ENCODE results near the gene MLXIP.
A peak's percentile ranks its signal among the peaks of the same experiment; 100 is the strongest.

The MLXIP gene

DNA sequence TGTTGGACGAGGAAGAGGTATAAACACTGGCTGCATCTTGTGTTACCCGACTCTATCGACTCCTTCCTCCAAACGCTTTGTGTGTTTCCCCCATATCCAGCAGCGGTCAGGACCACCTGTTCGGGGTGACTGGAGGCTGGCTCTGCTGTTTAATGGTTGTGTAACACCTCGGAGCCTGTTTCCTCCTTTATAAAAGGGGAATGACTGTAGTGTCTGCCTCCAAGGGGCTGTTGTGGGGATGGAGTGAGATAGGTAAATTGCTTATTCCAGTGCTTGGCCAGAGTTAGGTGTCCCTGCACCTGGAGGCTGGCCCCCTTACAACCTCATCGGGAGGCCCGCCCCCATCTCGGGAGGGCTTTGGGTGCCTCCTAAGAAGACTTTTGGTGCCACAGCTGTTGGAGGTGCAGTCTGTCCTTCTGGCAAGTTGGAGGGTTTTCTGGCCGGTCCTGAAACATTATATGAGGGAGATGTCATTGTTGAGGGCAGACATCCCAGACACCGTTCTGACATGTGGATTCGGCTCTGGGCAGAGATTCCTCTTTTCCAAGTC, 1.1 kb downstream of the MLXIP start:
- DNase-seq = no peak

DNA sequence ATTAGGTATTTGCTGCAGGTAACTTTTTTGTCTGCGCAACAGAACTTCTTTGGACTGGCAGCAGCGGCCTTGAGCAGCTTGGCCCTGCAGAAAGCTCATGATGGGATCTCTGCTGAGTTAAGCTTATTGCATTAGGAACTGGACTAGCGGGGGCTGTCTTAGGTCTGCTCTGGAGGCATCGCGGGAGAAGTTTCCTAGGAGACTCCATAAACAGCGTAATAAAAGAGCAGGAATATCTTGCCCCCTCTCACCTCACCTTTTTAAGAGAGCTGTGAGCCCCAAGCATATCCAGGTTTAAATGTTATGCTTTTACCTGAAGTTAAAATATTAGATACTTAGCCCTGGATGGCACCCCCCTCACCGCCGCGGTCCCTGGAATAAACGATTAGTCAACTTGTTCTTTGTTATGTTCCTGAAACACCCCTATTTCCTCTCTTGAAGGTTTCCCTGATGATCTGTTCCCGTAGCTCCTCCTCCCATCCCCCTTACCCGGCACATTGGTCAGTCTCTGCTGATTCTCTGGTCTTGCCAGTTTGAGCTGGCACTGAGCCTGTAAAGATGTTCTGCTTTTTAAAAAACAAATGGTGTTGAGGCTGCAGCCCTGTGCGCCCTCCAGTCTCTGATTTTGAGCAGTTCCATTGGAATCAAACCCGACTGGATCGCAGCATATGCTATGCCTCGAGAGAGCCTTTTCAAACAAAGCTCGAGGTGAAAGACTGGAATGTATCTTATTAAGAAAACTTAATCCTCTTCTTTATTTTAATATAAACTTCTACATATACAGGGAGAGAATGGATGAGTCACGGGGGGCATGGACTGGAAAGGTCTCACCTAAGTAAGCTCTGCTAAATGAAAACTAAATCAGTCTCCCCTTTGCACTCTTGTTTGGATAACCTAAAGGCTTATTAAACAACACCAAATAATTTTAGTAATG, 1.9 kb downstream of the MLXIP start:
- DNase-seq = peak; percentile 39

DNA sequence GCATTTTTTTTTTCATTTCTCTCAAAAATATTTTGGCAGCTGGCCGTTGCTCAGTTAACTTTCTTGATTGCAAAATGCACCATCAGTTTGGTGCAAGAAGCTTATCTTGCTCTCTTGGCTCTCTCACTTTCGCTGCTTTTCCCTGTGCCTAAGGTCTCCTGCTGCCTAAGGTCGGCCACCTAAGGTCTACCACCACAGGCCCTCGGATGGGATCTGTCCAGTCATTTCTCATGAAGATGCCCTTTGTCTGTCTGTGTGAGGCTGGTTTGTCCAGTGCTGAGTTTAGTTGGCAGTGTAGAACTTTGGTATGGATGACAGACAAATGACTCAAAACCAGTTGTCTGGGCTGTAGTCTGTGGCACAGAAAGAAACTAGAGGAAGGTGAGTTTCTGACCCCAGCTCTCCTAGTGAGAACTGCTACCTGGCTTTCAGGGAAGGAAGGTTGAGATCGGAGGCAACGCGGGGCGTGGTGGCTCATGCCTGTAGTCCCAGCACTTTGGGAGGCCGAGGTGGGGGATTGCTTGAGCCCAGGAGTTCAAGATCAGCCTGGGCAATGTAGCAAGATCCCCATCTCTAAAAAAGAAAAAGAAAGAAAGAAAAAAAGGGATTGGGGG, 2.6 kb downstream of the MLXIP start:
- no peak for DNase-seq

DNA sequence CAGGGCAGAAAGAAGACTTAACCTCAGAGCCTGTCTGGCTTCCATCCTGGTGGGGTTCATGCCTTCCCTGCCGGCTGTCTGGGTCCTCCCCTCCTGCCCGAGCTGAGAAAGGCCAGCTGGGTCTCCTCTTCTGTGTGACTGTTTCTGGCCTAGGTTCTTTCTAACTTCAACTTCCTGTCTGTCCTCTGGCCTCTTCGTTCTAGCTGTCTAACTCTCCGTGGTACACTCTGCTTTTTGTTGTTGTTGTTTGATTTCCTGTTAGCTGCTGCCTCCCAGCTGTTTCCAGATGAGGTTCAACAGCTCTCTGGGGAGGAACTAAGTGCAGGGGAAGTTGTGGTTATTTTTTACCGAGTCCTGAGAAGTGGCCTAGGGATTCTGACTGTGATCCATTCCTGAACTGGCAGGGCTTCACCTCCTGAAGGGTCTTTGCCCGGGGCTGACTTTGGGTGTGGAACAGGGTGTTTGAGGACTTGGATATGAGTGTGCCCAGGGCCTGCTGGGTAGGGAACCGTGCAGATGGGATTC, 3.2 kb downstream of the MLXIP start:
- DNase-seq = no peak

DNA sequence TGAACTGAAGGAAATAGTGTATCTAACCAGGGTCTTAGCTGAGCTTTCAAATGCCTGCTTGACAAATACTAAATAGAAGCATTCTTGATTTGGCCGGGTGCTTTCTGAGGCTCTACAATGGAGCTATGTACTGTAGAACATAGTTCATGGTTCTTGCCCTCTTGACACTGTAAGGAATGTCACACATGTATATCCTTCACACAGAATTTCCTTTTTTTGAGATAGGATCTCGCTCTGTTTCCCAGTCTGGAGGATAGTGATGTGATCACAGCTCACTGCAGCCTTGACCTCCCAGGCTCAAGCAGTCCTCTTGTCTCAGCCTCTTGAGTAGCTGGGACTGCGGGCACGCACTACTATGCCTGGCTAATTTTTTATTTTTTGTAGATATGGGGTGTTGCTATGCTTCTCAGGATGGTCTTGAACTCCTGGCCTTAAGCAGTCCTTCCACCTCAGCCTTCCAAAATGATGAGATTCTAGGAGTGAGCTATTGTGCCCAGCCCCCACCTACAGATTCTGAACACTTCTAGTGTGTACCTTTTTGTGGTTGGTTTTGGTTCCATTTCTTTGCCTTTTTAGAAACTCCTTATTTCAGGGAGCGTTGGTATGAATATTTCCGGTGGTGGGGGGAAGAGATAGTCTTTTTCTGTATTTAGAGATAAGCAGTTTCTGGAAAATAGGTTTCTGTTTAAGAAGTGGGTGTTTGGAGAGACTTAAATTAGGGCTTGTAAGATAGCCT, 4.2 kb downstream of the MLXIP start:
- no peak for DNase-seq

DNA sequence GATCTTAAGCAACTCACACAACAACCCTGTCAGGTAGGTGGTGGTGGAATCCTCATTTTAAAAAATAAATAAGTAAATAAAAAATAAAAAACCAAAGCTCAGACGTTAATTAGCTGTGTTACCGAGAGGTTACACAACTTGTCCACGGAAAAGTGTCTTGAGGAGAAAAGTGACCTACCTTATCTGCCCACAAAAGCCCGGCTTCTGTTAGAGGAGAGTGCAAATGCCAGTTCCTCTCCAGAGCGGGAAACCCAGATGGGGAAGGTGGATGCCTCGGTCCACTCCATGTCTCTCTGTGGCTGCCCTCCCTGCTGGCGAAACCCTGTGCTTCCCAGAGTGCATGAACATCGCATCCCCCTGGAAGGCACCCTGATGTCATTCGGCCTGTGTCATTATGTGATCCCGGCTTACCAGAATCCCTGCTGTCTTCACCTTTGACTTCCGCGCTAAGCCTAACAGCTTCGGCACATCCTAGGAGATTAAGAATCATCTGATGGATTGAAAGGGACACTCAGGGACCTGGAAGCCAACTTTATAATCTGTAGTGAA, 6.4 kb downstream of the MLXIP start:
- DNase-seq = no peak

DNA sequence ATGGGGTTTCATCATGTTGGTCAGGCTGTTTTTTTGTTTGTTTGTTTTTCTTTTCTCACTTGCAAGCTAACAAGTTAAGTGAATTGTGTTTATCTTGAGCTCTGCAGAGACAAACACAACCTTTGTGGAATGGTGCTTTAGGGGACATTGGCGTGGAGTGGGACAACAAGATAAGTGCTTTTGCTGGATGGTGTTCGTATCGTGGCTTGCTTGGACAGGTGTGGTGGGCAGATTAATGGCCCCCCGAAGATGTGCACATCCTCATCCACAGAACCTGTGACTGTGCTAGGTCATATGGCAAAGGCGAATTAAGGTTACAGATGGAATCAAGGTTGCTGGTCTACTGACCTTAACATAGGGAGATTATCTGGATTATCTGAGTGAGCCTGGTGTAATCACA, 7.0 kb downstream of the MLXIP start:
- DNase-seq = no peak

DNA sequence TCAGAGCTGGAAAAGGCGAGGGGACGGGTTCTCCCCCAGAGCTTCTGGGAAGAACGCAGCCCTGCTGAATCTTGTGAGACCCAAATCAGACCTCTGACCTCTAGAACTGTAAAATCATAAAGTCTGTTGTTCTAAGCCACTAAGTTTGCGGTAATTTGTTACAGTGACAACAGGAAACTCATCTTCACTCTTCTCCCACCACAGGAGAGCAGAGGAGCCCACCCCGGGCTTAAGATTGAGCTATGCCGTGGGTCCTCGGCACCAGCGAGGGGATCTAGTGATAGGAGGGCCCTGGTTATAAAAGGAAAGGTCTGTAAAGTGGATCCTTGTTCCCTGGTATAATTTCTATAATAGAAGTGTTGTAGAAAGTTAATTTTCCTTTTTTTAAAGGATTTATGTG, 7.6 kb downstream of the MLXIP start:
- DNase-seq = no peak

DNA sequence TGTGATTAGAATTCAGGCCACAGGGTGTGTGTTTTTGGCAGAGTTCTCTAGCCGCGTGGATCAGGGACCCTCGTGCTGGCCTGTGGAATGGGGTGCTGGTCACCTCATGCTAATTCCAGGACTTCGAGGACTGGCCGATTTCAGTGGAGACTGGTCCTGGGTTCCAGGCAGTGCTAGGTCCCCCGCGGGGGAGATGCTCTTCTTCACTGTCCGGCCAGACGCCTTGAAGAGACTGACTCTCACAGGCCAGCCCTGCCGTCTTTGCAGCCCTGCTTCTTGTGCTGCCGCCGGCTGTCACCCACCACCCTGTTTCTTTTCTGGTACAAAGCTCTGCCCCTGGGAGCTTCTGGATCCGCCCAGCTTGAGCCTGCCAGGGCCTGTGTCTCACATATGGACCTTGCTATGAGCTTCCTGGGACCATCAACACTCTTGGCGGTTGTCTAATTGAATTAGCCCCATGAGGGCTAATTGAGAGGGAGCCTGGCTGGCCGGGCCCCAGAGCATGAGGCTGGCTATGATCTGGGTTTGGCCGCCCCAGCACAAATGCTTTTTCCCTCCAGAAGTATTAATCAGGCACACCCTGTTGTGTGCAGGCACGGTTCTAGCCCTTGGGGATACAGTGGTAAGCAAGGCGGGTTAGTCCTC, 8.2 kb downstream of the MLXIP start:
- DNase-seq = no peak

DNA sequence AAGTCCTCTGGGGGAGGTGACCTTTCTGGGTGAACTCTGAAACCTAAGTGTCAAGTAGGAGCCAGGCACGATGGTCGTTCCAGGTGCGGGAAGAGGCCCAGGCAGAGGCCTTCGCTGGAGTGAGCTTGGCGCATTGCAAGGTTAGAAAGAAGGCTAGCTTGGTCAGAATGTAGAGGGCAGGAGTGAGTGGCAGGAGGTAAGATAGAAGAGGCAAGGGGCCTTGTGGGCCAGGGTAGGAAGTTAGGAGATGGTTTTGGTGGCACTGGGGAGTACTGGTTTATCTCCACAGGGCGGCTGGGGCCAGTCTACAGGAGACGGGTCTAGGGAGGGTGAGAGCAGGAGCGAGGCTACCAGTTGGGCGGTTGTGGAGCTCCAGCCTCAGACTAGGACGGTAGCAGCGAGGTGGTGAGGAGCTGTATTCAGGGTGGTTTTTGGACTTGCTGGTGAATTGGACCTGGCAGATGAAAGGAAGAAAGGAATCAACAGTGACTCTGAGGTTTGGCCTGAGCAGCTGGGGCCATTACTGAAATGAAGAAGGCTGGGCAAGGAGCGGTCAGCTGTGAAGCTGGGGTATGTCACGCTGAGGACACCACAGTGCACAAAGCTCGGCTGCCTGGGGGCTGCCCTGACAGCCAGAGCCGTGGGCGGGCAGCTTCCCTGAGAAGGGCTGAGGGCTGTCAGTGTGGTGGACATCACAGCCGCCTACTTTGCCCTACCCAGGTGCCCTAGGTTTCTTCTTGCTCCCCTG, 9.0 kb downstream of the MLXIP start:
- DNase-seq = no peak

DNA sequence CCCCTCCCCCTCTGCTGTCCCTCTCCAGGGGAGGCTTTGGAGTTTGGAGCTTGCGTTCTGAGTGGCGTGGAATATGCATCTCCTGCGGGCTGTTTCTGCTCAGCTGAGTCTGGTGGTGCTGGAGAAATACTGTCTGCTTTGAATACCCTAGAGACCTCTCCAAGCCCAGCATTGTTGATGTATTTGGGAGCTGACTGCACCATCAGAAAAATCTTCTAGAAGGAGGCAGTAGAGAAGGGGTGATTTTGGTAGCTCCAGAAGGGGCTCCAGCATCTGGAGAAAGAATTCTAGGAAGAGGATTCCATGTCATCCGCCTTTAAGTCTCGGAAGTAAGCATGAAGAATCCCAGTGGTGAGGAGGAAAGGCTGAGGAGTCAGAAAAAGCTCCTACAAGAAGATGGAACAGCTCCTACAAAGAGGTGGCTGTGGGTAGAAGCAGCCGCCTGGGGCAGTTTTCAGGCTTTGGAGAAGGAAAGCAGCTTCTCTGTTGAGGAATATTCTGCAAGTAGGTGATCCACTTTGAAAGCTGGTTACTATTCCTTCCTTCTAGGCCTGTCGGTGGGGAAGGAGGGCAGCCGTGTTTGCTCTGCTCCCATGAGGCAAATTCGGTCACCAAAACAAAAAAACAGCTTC, 9.7 kb downstream of the MLXIP start:
- DNase-seq = no peak

DNA sequence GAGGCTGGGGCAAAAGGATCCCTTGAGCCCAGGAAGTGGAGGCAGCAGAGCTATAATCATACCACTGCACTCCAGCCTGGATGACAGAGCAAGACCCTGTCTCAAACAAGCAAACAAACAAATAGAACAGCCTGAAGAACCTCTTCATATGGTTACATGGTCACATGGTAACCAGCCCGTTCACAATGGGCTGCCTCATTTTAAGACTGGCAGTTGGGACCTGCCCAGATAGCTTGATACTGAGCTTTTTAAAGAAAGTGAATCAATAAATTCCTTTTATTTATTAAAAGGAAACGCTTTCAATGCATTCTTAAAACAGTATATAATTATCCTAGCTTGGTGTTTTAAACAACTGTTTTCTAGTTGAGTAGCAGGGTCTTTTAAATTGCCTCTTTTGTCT, 10.5 kb downstream of the MLXIP start:
- no peak for DNase-seq

DNA sequence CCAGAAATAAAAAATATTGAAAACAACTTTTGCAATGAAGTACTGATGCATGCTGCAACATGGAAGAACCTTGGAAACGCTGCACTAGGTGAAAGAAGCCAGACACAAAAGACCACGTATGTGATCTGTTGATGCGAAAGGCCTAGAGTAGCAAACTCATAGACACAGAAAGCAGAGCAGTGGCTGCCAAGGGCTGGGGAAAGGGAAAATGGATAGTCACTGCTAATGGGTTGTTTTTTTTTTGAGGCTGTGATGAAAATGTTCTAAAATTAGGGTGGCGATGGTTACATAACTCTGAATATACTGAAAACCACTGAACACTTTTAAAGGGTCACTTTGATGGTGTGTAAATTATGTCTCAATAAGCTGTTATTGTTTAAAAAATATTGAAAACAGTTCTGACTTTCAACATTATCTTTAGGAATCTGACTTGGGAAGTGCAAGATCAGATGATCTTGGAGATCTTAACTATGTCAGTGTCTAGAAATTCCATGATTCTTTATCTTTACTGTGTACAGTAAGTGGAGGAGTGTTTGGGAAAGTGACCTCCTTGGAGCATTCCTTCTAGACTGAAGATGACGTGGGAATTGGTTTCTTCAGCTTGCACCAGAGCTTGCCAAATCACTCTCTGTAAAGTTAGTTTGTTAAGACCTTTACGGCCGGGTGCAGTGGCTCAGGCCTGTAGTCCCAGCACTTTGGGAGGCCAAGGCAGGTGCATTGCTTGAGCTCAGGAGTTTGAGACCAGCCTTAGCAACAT, 12.4 kb downstream of the MLXIP start:
- no peak for DNase-seq

DNA sequence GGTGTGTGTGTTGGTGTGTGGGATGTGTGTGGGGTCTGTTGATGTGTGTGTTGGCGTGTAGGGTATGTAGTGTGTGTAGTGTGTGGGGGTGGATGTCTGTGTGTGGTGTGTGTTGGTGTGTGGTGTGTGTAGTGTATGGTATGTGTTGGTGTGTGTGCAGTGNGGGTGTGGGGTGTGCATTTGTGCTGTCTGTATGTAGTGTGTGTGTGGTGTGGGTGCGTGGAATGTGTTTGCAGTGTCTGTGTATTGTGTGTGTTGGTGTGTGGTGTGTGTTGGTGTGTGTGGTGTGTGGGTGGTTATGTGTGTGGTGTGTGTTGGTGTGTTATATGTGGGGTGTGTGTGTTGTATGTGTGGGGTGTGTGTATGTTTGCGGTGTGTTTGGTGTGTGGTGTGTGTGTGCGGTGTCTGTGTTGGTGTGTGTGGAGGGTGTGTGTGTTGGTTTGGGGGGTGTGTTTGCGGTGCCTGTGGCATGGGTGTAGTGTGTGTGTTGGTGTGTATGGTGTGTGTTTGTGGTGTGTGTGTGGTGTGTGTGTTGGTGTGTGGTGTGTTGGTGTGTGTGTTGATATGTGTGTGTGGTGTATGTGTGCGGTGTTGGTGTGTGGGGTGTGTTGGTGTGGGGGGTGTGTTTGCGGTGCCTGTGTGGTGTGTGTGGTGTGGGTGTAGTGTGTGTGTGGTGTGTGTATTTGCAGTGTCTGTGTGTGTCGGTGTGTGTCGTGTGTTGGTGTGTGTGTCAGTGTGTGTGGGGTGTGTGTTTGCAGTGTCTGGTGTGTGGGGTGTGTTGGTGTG, 14.7 kb downstream of the MLXIP start:
- DNase-seq = no peak

DNA sequence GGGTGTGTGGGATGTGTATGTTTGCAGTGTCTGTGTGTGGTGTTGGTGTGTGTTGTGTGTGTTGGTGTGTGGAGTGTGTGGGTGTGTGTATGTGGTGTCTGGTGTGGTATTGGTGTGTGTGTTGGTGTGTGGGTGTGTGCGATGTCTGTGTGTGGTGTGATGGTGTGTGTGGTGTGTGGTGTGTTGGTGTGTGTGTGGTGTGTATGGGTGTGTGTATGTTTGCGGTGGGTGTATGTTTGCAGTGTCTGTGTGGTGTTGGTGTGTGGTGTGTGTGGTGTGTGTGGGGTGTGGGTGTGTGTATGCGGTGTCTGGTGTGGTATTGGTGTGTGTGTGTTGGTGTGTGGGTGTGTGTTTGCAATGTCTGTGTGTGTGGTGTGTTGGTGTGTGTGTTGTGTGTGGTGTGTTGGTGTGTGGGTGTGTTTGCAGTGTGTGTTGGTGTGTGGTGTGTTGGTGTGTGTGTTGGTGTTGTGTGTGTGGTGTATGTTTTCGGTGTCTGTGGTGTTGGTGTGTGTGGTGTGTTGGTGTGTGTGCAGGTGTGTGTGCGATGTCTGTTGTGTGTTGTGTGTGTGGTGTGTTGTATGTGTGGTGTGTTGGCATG, 15.7 kb downstream of the MLXIP start:
- DNase-seq = no peak

DNA sequence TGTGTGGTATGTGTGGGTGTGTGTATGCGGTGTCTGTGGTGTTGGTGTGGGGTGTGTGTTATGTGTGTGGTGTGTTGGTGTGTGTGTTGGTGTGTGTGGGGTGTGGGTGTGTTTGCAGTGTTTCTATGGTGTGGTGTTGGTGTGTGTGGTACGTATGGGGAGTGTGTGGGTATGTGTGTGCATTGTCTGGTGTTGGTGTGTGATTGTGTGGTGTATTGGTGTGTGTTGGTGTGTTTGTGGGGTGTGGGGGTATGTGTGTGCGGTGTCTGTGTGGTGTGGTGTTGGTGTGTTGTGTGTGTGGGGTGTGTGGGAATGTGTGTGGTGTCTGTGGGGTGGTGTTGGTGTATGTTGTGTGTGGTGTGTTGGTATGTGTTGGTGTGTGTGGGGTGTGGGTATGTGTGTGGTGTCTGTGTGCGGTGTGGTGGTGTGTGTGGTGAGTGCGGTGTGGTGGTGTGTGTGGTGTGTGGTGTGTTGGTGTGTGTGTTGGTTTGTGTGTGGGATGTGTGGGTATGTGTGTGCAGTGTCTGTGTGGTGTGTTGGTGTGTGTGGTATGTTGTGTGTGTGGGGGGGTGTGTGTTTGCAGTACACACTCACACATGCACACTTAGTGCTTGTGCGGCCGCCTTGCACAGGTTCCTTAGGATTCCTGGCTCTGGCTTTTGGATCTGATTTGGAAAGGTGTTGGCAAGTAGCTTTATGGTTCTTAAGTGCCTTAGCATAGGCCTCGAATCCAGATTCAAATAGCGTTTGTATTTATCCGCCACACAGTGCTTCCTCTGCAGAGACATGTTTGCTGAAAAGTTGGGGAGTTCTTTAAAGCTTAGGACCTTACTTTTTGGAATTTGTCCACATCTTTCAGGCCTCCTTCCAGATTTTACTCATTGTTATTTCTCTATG, 16.4 kb downstream of the MLXIP start:
- peak; percentile 19 for DNase-seq

DNA sequence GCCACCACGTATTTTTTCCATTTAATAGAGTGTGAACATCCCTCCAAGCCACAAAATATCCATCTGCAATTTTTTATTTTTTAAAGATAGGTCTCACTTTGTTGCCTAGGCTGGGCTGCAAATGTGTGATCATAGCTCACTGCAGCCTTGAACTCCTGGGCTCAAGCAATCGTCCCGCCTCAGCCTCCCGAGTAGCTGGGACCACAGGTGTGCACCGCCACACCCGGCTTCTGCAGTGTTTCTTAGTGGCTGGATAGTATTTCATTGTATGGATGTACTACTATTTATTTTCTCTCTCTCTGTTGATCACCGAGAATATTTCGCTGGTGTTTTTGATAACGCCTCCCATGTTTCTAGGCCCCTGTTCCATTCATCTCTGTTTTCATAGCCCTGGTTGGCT, 17.5 kb downstream of the MLXIP start:
- DNase-seq = no peak

DNA sequence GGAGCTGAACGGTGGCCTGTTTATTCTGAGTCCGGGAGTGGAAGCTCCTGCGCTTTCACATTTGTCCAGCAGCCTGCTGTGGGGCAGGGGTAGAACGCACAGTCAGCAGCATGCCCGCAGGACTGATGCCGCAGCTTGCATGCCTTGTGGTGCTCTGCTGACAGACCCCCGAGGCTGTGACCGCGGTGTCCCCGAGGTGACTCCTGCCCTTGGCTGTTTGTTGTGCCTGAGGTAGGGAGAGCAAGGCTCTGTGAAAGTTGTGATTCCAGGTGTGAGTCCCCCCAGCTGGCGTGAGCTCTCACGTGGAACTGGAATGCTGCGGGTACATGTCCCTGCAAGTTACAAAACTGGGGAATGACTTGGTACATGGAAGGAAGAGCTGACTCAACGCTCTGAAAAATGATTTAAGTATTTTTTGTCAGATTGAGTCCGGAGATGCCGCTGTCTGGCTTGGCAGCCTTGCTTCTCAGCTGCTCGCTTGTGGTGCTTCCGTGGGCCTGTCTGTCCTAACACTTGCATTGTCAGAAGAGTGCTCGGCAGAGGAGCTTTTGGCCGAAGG, 18.1 kb downstream of the MLXIP start:
- no peak for DNase-seq
